GM13977 (cell line): ENCODE results near the gene CCDC88C.

Source experiments
- DNase-seq: peaks from one replicate; pipeline ENCODE4 v3.0.0; 2012; ENCODE audit warnings: low spot score
- in situ Hi-C: fragments of 300-500 bp; cut with MboI; formaldehyde crosslinking; loops from one replicate; pipeline ENCODE4 v1.12.0; 2022; ENCODE audit warnings: low sequenced_read_pairs, low pct_unique_long_range_greater_than_20kb, mixed read lengths, inconsistent platforms; ENCODE audit not compliant: unreplicated experiment
- TF ChIP-seq, protein P1 (sequence below): IDR thresholded peaks from 2 replicates; pipeline ENCODE4 v1.5.1; 2012; ENCODE audit warnings: mild to moderate bottlenecking, control low read depth; ENCODE audit not compliant: insufficient read depth; ENCODE audit errors: extremely low read depth, missing control alignments

Gene CCDC88C

DNA sequence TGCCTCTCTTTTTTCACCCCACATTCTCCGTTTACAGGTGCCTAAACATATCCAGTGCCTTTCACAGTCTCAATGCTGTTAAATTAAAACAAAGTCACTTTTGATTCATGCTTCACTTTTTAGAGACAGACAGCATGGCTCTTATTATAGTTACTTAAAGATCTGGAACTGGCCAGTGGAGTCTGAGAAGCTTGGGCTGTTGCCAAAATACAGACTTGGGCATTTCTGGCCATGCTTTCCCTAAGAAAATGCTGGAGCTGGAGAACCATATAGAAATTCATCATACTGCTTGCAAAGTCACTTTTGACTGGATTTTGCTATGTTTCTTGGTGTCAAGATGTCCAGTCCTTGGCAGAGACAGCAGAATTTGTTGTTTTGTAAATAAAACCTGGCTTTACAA lies 161.0 kb downstream of the CCDC88C start:
- TF ChIP-seq, protein P1, sequence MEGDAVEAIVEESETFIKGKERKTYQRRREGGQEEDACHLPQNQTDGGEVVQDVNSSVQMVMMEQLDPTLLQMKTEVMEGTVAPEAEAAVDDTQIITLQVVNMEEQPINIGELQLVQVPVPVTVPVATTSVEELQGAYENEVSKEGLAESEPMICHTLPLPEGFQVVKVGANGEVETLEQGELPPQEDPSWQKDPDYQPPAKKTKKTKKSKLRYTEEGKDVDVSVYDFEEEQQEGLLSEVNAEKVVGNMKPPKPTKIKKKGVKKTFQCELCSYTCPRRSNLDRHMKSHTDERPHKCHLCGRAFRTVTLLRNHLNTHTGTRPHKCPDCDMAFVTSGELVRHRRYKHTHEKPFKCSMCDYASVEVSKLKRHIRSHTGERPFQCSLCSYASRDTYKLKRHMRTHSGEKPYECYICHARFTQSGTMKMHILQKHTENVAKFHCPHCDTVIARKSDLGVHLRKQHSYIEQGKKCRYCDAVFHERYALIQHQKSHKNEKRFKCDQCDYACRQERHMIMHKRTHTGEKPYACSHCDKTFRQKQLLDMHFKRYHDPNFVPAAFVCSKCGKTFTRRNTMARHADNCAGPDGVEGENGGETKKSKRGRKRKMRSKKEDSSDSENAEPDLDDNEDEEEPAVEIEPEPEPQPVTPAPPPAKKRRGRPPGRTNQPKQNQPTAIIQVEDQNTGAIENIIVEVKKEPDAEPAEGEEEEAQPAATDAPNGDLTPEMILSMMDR: no peak
- no peak for DNase-seq
- in situ Hi-C loops: no loop called here

DNA sequence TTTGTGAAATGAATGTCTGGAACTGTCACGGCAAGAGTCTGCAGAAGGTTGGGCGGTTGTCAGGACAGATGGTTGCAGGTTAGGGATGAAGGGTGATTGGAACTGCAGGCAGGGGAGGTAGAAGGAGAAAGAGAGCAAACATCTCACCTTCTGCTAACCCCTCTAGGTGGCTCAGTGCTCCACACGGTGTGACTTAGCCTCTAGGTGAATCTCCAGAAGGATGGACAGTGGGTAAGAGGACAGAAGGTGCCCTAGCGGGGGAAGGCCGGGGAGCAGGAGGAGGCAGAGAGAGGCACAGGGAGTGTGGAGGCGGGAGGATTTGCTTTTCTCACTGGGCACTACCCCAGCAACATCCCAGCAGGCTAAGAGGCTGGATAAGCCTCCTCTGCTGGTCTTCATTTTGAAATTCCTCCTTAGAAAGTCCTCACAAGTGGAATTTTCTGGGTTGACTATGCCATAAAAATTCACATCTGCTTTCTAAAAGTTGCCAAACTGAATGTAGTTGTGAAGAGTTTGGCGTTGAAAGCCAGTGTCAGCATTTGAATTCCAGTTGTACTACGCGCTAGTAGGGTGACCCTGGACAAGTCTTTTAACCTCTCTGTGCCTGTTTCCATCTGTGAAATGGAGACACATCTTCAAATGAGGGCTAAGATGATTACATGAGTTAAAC lies 162.5 kb downstream of the CCDC88C start:
- TF ChIP-seq, protein P1: no peak
- DNase-seq: no peak
- in situ Hi-C loops: no loop called here

DNA sequence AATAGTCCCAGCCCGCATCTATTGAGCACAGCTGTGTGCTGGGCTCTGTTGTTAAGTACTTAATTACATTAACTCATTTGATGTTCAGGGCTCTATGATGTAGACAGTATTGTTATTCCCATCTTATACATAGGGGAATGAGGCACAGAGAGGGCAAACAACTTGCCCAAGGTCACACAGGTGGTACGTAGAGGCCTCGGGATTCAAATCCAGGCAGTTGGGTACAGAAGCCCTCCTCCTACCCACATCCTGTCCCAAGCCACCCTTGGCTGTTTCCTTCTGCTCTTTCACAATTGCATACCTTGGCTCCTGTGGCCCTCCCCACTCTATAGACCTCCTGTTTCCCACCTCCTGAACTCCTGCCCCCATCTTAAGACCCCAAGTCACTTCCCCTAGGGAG lies 163.2 kb downstream of the CCDC88C start:
- TF ChIP-seq, protein P1: no peak
- DNase-seq: no peak
- in situ Hi-C loops: no loop called here

DNA sequence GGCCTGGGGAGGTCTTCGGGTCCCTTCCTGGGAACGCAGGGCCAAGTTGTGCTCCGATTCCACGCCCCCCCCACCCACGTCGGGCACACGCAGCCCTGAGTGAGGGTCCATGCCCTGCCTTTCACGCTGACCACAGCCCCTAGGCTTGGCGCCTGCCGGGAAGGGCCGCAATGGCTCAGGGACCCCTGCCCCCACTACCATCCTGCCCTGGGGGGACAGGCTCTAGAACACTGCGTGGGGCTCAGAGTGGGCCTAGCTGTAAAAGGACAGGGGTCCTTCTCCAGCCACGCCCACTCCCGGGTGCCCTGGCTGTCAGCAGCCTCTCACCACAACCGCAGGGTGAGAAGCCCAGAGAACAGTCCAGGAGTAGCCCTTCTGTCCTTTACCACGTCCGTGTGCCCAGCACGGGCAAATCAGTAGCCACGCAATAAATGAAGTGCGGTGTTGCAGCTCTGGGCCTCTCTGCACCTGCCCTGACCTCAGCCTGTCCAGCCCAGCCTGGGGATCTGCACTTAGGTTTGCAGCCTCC lies 163.8 kb downstream of the CCDC88C start:
- in situ Hi-C loops: no loop called here

DNA sequence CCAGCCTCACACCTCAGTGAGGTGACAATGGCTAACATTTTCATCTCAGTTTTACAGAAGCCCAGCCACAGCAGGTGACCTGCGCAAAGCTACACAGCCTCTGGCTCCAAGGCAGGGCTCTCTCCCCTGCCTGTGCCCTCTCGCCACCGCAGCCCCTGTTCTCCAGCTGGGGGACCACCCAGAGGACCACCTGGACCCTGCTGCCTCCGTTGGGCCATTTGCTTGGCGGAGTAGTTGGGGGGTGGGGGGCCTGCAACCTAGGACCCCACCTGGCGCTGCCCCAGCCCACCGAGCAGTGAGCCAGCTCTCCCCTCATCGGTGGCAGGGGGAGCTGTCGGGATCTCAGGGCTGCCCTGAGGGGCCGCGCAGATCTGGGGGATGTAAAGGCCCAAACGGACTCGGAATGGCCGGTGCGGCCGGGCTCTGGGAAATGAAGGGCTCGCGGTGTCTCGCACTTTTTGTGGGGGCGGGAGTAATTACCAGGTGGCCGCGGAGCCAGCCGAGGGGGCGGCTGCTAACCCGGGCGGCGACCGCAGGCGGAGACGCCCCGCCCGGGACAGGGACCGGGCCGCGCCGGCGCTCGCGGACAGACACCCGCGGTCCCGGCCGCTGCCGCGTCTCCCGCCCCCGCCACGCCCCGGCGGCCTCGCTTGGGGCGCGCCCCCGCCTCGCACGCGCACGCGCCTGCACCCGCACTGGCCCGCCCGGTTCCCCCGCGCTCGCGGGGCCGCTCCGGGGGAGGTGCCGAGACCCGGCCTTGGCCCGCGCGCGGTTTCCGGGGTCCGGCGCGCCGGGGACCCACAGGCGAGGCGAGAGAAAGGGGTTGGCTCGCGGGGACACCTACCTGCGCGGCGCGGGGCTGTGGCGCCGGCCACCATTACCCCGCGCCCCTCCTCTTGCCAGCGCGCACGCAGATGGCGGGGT lies 164.5 kb downstream of the CCDC88C start:
- in situ Hi-C loops: no loop called here
- TF ChIP-seq, protein P1: peak; percentile 4
- peak; percentile 70 for DNase-seq

More for the DNA sequence above, 163.8 kb downstream of the CCDC88C start:
- TF ChIP-seq, protein P1: no peak
- DNase-seq: no peak

DNA sequence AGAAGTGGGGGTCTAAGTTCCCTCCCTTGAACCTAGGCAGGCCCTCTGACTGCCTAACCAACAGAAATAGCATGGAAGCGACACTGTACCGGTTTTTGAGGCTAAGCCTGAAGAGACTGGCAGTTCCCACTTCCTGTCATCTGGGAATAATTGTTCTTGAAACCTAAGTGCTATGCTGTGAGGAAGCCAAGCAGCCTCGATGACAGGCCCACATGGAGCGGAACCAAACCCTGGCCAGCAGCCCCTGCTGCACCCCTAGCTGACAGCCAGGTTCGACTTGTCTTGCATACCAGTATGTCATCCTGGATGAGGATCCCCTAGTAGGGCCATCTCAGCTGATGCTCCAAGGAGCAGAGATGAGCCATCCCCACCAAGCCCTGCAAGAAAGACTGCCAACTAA lies 166.7 kb downstream of the CCDC88C start:
- in situ Hi-C loops: no loop called here
- TF ChIP-seq, protein P1: no peak
- no peak for DNase-seq
